ENCODE results near the gene GGA1.

GGA1 gene

GRCh38 chr22:37571258-37571991, 37.2 kb upstream of the GGA1 start:
- peak in 1 of 2 donors; percentile 41 for DNase-seq (ENCODE audit: low read depth in 2 of 2)
- no peak overlapping the region for H3K4me3 ChIP-seq (replicated peaks in 1 of 2; ENCODE audit: low read depth in 2 of 2, low read length in 2 of 2)
- TF ChIP-seq CTCF (IDR thresholded peaks at IDR 0.05; ENCODE audit: low read depth, low read length), result peak; percentile 17

GRCh38 chr22:37571992-37572373, 36.7 kb upstream of the GGA1 start:
- no peak for DNase-seq (ENCODE audit: low read depth in 2 of 2)
- H3K4me3 ChIP-seq (replicated peaks in 1 of 2; ENCODE audit: low read depth in 2 of 2, low read length in 2 of 2), result no peak overlapping the region
- TF ChIP-seq CTCF (IDR thresholded peaks at IDR 0.05; ENCODE audit: low read depth, low read length), result no peak

- no peak overlapping the region for H3K4me3 ChIP-seq (replicated peaks in 1 of 2; ENCODE audit: low read depth in 2 of 2, low read length in 2 of 2)
- TF ChIP-seq CTCF (IDR thresholded peaks at IDR 0.05; ENCODE audit: low read depth, low read length), result no peak
- DNase-seq (ENCODE audit: low read depth in 2 of 2), result no peak
Observed at GRCh38 chr22:37575490-37576003, 33.1 kb upstream of the GGA1 start.

- no peak for DNase-seq (ENCODE audit: low read depth in 2 of 2)
- no peak overlapping the region for H3K4me3 ChIP-seq (replicated peaks in 1 of 2; ENCODE audit: low read depth in 2 of 2, low read length in 2 of 2)
- no peak for TF ChIP-seq CTCF (IDR thresholded peaks at IDR 0.05; ENCODE audit: low read depth, low read length)
Observed at GRCh38 chr22:37578002-37578401, 30.6 kb upstream of the GGA1 start.

- H3K4me3 ChIP-seq (replicated peaks in 1 of 2; ENCODE audit: low read depth in 2 of 2, low read length in 2 of 2), result no peak overlapping the region
- no peak for DNase-seq (ENCODE audit: low read depth in 2 of 2)
- TF ChIP-seq CTCF (IDR thresholded peaks at IDR 0.05; ENCODE audit: low read depth, low read length), result no peak
Observed at GRCh38 chr22:37581504-37581903, 27.1 kb upstream of the GGA1 start.

GRCh38 chr22:37582526-37582925, 26.1 kb upstream of the GGA1 start:
- H3K4me3 ChIP-seq (replicated peaks in 1 of 2; ENCODE audit: low read depth in 2 of 2, low read length in 2 of 2), result no peak overlapping the region
- DNase-seq (ENCODE audit: low read depth in 2 of 2), result no peak
- TF ChIP-seq CTCF (IDR thresholded peaks at IDR 0.05; ENCODE audit: low read depth, low read length), result no peak
